HCEC 1CT (cell line): ENCODE measurements around the gene EIF4EBP2.

ENCODE experiments used
- DNase-seq: peaks from one replicate; pipeline ENCODE4 v3.0.0-alpha.2; 2017

The EIF4EBP2 gene

GRCh38 chr10:70462349-70462984 lies 58.5 kb downstream of the EIF4EBP2 start:
- DNase-seq = no peak

DNA sequence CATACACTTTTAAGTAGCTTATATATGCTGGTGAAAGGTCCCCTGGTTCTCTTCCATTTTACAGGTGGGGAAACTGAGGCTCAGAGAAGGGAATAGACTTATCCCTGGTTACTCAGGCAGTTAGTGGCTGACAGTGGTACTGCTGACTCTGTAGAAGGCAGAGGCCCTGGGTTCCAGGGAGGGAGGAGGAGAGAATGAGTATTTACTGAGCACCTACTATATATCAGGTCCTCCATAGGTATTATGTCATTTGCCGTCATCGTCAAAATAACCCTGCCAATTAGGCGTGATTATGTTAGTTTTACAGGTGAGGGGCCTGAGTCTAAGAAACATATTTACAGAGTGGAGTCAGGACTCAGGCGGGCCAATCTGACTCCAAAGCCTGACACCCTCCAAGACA lies 61.3 kb downstream of the EIF4EBP2 start:
- no peak for DNase-seq

- DNase-seq = no peak
Measured at GRCh38 chr10:70465832-70466231, 61.9 kb downstream of the EIF4EBP2 start.

DNA sequence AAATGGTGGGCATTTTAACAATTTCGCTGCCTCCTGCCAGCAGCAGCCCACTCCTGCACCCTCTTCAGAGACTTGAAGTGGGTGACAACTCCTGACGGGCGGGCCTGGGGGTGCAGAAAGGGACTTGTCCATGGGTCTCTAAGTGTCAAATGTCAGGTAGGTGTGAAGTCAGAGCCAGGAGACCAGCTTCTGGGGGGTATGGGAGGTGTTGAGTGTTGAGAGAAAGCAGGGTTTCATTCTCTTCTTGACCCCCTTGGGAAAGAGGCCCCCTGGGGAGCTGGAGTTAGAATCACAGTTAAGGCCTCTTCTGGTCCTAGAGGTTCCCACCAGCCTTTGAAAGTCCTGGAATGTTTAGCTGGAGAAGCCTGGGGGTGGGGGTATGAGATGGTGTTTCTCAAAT lies 63.0 kb downstream of the EIF4EBP2 start:
- DNase-seq = no peak

GRCh38 chr10:70472799-70473454 lies 69.0 kb downstream of the EIF4EBP2 start:
- no peak for DNase-seq

DNA sequence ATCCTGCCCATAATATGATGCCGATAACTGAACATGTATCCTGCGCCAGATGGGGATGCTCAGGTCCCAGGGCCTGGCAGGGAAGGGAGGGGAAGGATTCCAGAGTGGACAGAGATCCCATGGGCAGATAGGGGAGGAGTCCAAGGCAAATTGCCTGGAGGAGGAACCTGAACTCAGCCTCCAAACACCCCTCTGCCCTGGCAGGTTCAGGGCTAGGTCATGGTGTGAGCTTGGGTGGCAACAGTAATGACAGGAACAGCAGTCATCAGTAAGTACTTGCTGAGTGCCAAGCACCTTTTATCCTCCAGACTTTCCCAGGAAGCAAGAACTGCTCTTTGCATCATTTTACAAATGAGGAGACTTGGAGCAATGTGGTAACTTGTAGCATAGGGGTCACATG lies 70.8 kb downstream of the EIF4EBP2 start:
- DNase-seq = no peak

DNA sequence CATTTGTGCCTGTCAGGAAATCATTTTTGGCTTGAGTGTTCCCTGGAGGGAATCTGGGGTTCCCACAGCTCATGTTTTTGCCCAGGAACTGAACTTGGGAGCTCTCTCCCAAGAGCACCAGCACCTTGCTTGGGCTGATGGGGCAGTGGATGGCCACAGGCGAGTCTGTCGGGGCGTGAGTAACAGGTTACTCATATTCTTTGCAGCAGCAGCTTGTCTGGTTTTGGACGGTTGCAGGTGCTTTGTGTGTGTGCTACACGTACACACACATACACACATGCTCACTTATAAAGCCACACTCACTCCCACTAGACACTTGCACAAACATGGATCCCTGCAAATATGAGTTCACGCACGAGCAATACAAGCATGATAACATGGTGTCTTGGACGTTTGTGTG lies 71.7 kb downstream of the EIF4EBP2 start:
- DNase-seq = peak; percentile 32

GRCh38 chr10:70476249-70477035 lies 72.5 kb downstream of the EIF4EBP2 start:
- no peak for DNase-seq

- no peak for DNase-seq
Measured at GRCh38 chr10:70477661-70478162, 73.8 kb downstream of the EIF4EBP2 start.
